GM12865 (cell line): Measurements from ENCODE around the gene RAVER2.

Experiments used
- DNase-seq: peaks from one replicate; pipeline ENCODE4 v3.0.0; 2010; ENCODE audit warnings: low read depth
- H3K4me3 ChIP-seq: 2 replicates; pipeline ENCODE4 v1.5.1; 2011; ENCODE audit warnings: mild to moderate bottlenecking, low read depth, low read length, control low read depth
- CTCF ChIP-seq: IDR thresholded peaks from 2 replicates; pipeline ENCODE4 v1.5.1; 2011; ENCODE audit warnings: low read length, control low read depth, low read depth, inconsistent platforms; ENCODE audit not compliant: insufficient read depth; ENCODE audit errors: missing control alignments

Gene RAVER2

GRCh38 chr1:64839261-64839660 lies 94.4 kb downstream of the RAVER2 start:
- DNase-seq: no peak
- H3K4me3 ChIP-seq: no peak overlapping the region
- TF ChIP-seq CTCF: no peak

DNA sequence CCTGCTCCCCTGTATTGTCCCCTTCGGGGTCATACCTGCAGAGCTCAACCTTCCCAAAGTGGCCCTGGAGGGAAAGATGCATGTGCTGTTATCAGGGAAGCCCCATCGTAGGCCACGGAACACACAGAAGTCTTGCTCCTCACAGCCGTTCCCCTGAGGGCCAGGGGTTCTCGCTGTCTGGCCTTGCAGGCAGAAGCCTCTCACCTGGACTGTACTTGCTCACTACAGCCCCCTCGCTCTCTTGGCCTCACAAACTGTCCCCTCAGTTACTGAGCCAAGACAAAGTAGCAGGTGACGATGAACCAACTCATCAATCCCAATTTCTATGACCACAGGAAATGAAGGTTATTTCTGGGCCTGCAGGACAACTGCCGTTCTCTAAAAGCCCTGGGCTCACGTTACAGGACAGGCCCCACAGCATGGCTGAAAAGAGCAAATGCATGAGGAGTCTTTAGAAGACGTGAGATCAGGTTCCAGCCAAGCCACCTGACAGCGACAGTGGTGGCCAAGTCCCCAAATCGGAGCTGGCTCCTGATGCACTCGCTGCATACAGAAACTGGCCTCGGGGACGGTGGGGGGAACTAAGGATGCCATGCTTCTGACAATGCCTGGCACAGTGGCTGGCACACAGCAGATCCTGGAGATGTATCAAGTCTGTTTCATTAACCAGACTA lies 95.0 kb downstream of the RAVER2 start:
- no peak overlapping the region for H3K4me3 ChIP-seq
- no peak for TF ChIP-seq CTCF
- no peak for DNase-seq

- TF ChIP-seq CTCF: no peak
- no peak for DNase-seq
- no peak overlapping the region for H3K4me3 ChIP-seq
Measured at GRCh38 chr1:64841330-64842065, 96.6 kb downstream of the RAVER2 start.

- no peak for DNase-seq
- no peak overlapping the region for H3K4me3 ChIP-seq
- TF ChIP-seq CTCF: no peak
Measured at GRCh38 chr1:64842224-64842623, 97.3 kb downstream of the RAVER2 start.

DNA sequence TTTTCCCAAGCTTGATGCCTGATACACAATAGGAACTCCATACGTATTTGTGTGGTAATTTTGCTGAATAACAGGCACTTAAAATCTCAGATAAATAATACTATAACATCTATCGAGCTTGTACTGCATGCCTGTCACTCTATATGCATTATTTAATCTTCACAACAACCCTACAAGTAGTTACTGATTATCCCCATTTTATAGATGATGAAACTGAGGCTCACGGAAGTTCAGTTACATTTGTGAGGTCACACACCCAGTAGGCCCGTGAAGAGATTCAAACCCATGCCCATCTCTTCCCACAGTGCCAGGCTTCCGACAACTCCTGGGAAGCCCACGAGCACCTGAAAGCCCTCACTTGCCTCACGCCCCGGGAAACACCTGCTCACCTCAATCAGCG lies 98.8 kb downstream of the RAVER2 start:
- H3K4me3 ChIP-seq: no peak overlapping the region
- DNase-seq: no peak
- TF ChIP-seq CTCF: no peak

DNA sequence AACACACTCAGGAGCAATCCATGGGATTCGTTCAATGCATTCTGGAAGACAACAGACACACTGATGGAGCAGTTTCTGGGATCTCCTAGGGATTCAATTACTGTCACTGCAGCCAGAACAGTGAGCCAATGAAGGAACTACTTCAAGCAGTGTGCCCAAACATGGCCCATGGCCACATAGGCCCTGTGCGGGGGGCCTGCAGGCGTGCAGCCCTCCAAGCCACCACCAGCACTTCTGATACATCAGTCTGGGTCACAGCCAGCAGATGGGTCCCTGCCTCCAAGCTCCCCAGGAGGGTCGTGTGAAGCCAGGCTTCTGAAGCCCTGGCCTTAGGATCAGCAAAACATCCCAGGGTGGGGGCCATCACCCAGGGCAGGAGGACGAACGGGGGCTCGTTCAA lies 99.3 kb downstream of the RAVER2 start:
- no peak for TF ChIP-seq CTCF
- DNase-seq: no peak
- no peak overlapping the region for H3K4me3 ChIP-seq
